ENCODE measurements around the gene SPARCL1. TPM values are rescaled to one million over a fixed set of nuclear protein-coding genes. Genes with fewer than 3 reads are reported as not detected.

Gene SPARCL1
- total and polyA plus RNA-seq, 2 donors (not counting 1 experiment from before 2014, with no cell fraction given): not detected

DNA sequence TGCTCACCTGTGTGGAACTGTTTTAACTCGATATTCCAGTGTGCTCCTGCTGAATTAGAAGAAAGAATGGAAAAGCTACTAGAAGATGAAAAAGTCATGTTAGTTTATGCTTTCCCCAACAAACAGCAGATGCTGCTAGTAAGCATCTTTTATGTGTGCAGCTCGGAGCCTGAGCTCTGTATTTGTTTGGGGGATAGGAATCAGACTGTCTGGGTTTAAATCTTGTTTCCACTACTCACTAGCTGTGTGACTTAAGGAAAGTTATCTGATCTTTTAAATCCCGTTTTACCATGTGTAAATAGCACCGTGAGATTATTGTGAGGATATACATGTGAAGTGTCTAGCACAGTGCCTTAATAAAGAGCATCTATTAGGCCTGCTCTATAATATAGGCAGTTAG is 24.0 kb upstream of the SPARCL1 start:
- H3K79me2 ChIP-seq (ENCODE audit: control insufficient read depth, insufficient read depth, low read length): no peaks in the 10 kb centered on the region
- no peaks in the 10 kb centered on the region for H3K36me3 ChIP-seq (replicated peaks in 1 of 2; ENCODE audit: control extremely low read depth in 1 of 2, control insufficient read depth in 1 of 2, extremely low read depth in 1 of 2, insufficient read depth in 2 of 2, low read length in 1 of 2)
- H3K4me2 ChIP-seq (replicated peaks; ENCODE audit: low read depth, low read length, poor library complexity, severe bottlenecking): no peak overlapping the region
- no peak overlapping the region for H3K27ac ChIP-seq (ENCODE audit: low read length in 2 of 2)
- no peak overlapping the region for H3K9ac ChIP-seq (ENCODE audit: low read length)
- ChIA-PET CTCF (no interaction called here), POLR2A (no interaction called here)
- Mint-ChIP-seq H3K9me3 (ENCODE audit: insufficient read depth) (no peaks in the 10 kb centered on the region), H3K27me3 (no peaks in the 10 kb centered on the region), H3K4me3 (no peak overlapping the region), H3K27ac (no peak overlapping the region), H3K4me1 (no peaks in the 10 kb centered on the region)
- no peaks in the 10 kb centered on the region for H4K20me1 ChIP-seq (ENCODE audit: control insufficient read depth, insufficient read depth, low read length, poor library complexity, severe bottlenecking)
- DNase-seq: no peak
- intact Hi-C loops (cut with micrococcal nuclease): no loop called here
- no peak for TF ChIP-seq CTCF (IDR thresholded peaks at IDR 0.05)
- TF ChIP-seq EZH2 (IDR thresholded peaks at IDR 0.05; ENCODE audit: borderline replicate concordance, insufficient read depth, low read depth, low read length, poor library complexity, severe bottlenecking): no peak
- H3K9me3 ChIP-seq (ENCODE audit: control extremely low read depth in 1 of 3, control insufficient read depth in 2 of 3, insufficient read depth in 1 of 3, low read length in 2 of 3): peaks cover 0 to 3% (median 0%) of the 10 kb centered on the region in 3 donors
- H3K4me3 ChIP-seq (ENCODE audit: control extremely low read depth in 1 of 5, extremely low read depth in 1 of 5, insufficient read depth in 1 of 5, low read depth in 2 of 5, low read length in 4 of 5): no peak overlapping the region
- no peaks in the 10 kb centered on the region for H3K27me3 ChIP-seq (replicated peaks in 1 of 4; ENCODE audit: control extremely low read depth in 1 of 4, control insufficient read depth in 3 of 4, insufficient read depth in 4 of 4, low read length in 3 of 4)
- H3K4me1 ChIP-seq (ENCODE audit: control insufficient read depth in 2 of 2, insufficient read depth in 2 of 2, low read length in 2 of 2): no peaks in the 10 kb centered on the region
- ATAC-seq (ENCODE audit: low read depth): no peak
- H2AFZ ChIP-seq (ENCODE audit: insufficient read depth, low read depth, low read length, poor library complexity, severe bottlenecking): no peak overlapping the region
- no CpG with 5 or more reads among the region's 4 CpGs for WGBS (ENCODE audit: insufficient coverage)

GRCh38 chr4:87551361-87551760 is 22.2 kb upstream of the SPARCL1 start:
- DNase-seq (no peak), ATAC-seq (ENCODE audit: low read depth) (no peak)
- 92% methylated on average over 2 of the region's 3 CpGs for WGBS (ENCODE audit: insufficient coverage)
- CTCF ChIA-PET: no interaction called here
- POLR2A ChIA-PET: no interaction called here
- no peak overlapping the region for H2AFZ ChIP-seq (ENCODE audit: insufficient read depth, low read depth, low read length, poor library complexity, severe bottlenecking)
- no peaks in the 10 kb centered on the region for H3K4me1 ChIP-seq (ENCODE audit: control insufficient read depth in 2 of 2, insufficient read depth in 2 of 2, low read length in 2 of 2)
- no peak overlapping the region for H3K27ac Mint-ChIP-seq
- H4K20me1 ChIP-seq (ENCODE audit: control insufficient read depth, insufficient read depth, low read length, poor library complexity, severe bottlenecking): no peaks in the 10 kb centered on the region
- peaks cover 0 to 3% (median 0%) of the 10 kb centered on the region in 3 donors for H3K9me3 ChIP-seq (ENCODE audit: control extremely low read depth in 1 of 3, control insufficient read depth in 2 of 3, insufficient read depth in 1 of 3, low read length in 2 of 3)
- no peak for TF ChIP-seq CTCF (IDR thresholded peaks at IDR 0.05)
- TF ChIP-seq EZH2 (IDR thresholded peaks at IDR 0.05; ENCODE audit: borderline replicate concordance, insufficient read depth, low read depth, low read length, poor library complexity, severe bottlenecking): no peak
- intact Hi-C loops (cut with micrococcal nuclease): no loop called here
- no peaks in the 10 kb centered on the region for H3K27me3 ChIP-seq (replicated peaks in 1 of 4; ENCODE audit: control extremely low read depth in 1 of 4, control insufficient read depth in 3 of 4, insufficient read depth in 4 of 4, low read length in 3 of 4)
- no peaks in the 10 kb centered on the region for H3K36me3 ChIP-seq (replicated peaks in 1 of 2; ENCODE audit: control extremely low read depth in 1 of 2, control insufficient read depth in 1 of 2, extremely low read depth in 1 of 2, insufficient read depth in 2 of 2, low read length in 1 of 2)
- no peaks in the 10 kb centered on the region for H3K27me3 Mint-ChIP-seq
- H3K27ac ChIP-seq (ENCODE audit: low read length in 2 of 2): no peak overlapping the region
- no peaks in the 10 kb centered on the region for H3K9me3 Mint-ChIP-seq (ENCODE audit: insufficient read depth)
- H3K4me1 Mint-ChIP-seq: no peaks in the 10 kb centered on the region
- no peak overlapping the region for H3K4me3 Mint-ChIP-seq
- no peak overlapping the region for H3K9ac ChIP-seq (ENCODE audit: low read length)
- no peak overlapping the region for H3K4me3 ChIP-seq (ENCODE audit: control extremely low read depth in 1 of 5, extremely low read depth in 1 of 5, insufficient read depth in 1 of 5, low read depth in 2 of 5, low read length in 4 of 5)
- H3K4me2 ChIP-seq (replicated peaks; ENCODE audit: low read depth, low read length, poor library complexity, severe bottlenecking): no peak overlapping the region
- H3K79me2 ChIP-seq (ENCODE audit: control insufficient read depth, insufficient read depth, low read length): no peaks in the 10 kb centered on the region

All from B cell (primary cell).